ENCODE data around the gene PRKAR2B. TPM values are rescaled to one million over a fixed set of nuclear protein-coding genes. Genes with fewer than 3 reads are reported as not detected.

Gene PRKAR2B
- polyA plus RNA-seq, 1 of the 3 experiments (the other 2 are of a cell fraction): 17.3 TPM

- H3K79me2 ChIP-seq (ENCODE audit: insufficient read depth): no peaks in the 10 kb centered on the region
- H3K9me2 ChIP-seq: no peaks in the 10 kb centered on the region
- H3K4me3 ChIP-seq (ENCODE audit: low read depth in 2 of 2, low read length in 1 of 2): no peak overlapping the region
- TF ChIP-seq SIN3A (IDR thresholded peaks at IDR 0.05; ENCODE audit: borderline replicate concordance, low read depth, low read length): no peak
- no peak for TF ChIP-seq EP300 (IDR thresholded peaks at IDR 0.05; ENCODE audit: borderline replicate concordance in 1 of 2, low read depth in 1 of 2, low read length in 1 of 2)
- no peak for TF ChIP-seq SMC3 (IDR thresholded peaks at IDR 0.05; ENCODE audit: low read depth, low read length)
- no peak for TF ChIP-seq ELF1 (IDR thresholded peaks at IDR 0.05)
- no peak for TF ChIP-seq CHD2 (IDR thresholded peaks at IDR 0.05; ENCODE audit: low read length, partially characterized antibody)
- no peak for TF ChIP-seq NFIC (IDR thresholded peaks at IDR 0.05; ENCODE audit: borderline replicate concordance)
- no peak for TF ChIP-seq FOXJ3 (CRISPR knock-in tag; IDR thresholded peaks at IDR 0.05)
- TF ChIP-seq GABPA (IDR thresholded peaks at IDR 0.05; ENCODE audit: low read depth): no peak
- TF ChIP-seq NRF1 (IDR thresholded peaks at IDR 0.05; ENCODE audit: low read depth, low read length): no peak
- no peak for TF ChIP-seq MEF2A (IDR thresholded peaks at IDR 0.05; ENCODE audit: borderline replicate concordance, low read depth)
- no peak for TF ChIP-seq RFX5 (IDR thresholded peaks at IDR 0.05; ENCODE audit: low read length)
- DNase-seq: no peak
- no peak overlapping the region for H3K27ac ChIP-seq (ENCODE audit: low read depth in 2 of 2, low read length in 1 of 2)
- H3K4me2 ChIP-seq: no peak overlapping the region
- CTCF ChIA-PET: interaction anchor here (0.7 to 1.0 kb wide), 4 partner anchors 8 to 78 kb away, joined by 3 to 4 read pairs (median 3); no protein-coding TSS in a partner anchor
- WGBS (ENCODE audit: low lambda C conversion rate): 75% methylated on average over 2 of the region's 2 CpGs
- H3F3A ChIP-seq (replicated peaks; ENCODE audit: insufficient read depth): peaks cover 26% of the 10 kb centered on the region
- H3K4me1 ChIP-seq (ENCODE audit: control insufficient read depth in 1 of 2, insufficient read depth in 2 of 2, low read depth in 1 of 2, low read length in 1 of 2): peaks cover 0 to 6% of the 10 kb centered on the region in 2 experiments; a peak in 1 of 4 replicates
- POLR2A ChIA-PET: no interaction called here
- no peaks in the 10 kb centered on the region for H3K27me3 ChIP-seq (ENCODE audit: insufficient read depth)
- H4K20me1 ChIP-seq (ENCODE audit: insufficient read depth): no peaks in the 10 kb centered on the region
- no peak overlapping the region for H3K9ac ChIP-seq
- peaks cover 13% of the 10 kb centered on the region for H3K9me3 ChIP-seq
- H2AFZ ChIP-seq (ENCODE audit: low read depth): no peak overlapping the region
- H3K36me3 ChIP-seq (replicated peaks in 1 of 2; ENCODE audit: control insufficient read depth in 1 of 2, insufficient read depth in 2 of 2, low read length in 1 of 2): no peaks in the 10 kb centered on the region
These were observed 5.2 kb upstream of the PRKAR2B start for GRCh38 chr7:107039199-107039900.

DNA sequence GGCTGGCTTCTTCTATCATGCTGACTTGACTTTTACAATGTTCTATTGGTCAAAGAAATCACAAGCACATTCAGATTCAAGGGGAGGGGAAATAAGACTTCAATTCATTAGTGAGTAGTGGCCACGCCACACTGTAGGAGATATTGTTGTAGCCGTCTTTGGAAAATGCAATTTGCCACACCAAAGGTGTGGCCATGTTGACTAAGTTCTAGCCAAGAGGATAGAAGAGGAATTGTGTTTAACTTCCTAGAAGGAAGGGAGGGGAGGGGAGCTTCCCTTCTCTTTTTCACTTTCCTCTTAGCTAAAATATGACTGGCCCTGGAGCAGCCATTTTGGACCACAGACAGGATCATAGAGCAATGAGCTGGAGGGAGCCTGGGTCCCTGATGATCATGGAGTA is 3.4 kb upstream of the PRKAR2B start:
- Histone ChIP-seq H3K9ac (no peak overlapping the region), H3K36me3 (replicated peaks in 1 of 2; ENCODE audit: control insufficient read depth in 1 of 2, insufficient read depth in 2 of 2, low read length in 1 of 2) (no peaks in the 10 kb centered on the region), H3K9me3 (peaks cover 13% of the 10 kb centered on the region), H3K27me3 (ENCODE audit: insufficient read depth) (no peaks in the 10 kb centered on the region), H3K27ac (ENCODE audit: low read depth in 2 of 2, low read length in 1 of 2) (no peak overlapping the region), H3K9me2 (no peaks in the 10 kb centered on the region), H3K4me1 (ENCODE audit: control insufficient read depth in 1 of 2, insufficient read depth in 2 of 2, low read depth in 1 of 2, low read length in 1 of 2) (peaks cover 0 to 9% of the 10 kb centered on the region in 2 experiments; a peak in 2 of 4 replicates), H2AFZ (ENCODE audit: low read depth) (no peak overlapping the region), H3K79me2 (ENCODE audit: insufficient read depth) (peaks cover 9% of the 10 kb centered on the region), H3K4me3 (ENCODE audit: low read depth in 2 of 2, low read length in 1 of 2) (no peak overlapping the region), H3K4me2 (no peak overlapping the region), H4K20me1 (ENCODE audit: insufficient read depth) (no peaks in the 10 kb centered on the region), H3F3A (replicated peaks; ENCODE audit: insufficient read depth) (peaks cover 19% of the 10 kb centered on the region)
- CTCF ChIA-PET: no interaction called here
- WGBS (ENCODE audit: low lambda C conversion rate): 98% methylated on average over 2 of the region's 2 CpGs
- TF ChIP-seq, protein P1, sequence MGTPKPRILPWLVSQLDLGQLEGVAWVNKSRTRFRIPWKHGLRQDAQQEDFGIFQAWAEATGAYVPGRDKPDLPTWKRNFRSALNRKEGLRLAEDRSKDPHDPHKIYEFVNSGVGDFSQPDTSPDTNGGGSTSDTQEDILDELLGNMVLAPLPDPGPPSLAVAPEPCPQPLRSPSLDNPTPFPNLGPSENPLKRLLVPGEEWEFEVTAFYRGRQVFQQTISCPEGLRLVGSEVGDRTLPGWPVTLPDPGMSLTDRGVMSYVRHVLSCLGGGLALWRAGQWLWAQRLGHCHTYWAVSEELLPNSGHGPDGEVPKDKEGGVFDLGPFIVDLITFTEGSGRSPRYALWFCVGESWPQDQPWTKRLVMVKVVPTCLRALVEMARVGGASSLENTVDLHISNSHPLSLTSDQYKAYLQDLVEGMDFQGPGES (IDR thresholded peaks at IDR 0.05; ENCODE audit: low read depth, low read length): no peak
- TF ChIP-seq GATA2 (CRISPR knock-in tag; IDR thresholded peaks at IDR 0.05): no peak
- TF ChIP-seq, protein P2, sequence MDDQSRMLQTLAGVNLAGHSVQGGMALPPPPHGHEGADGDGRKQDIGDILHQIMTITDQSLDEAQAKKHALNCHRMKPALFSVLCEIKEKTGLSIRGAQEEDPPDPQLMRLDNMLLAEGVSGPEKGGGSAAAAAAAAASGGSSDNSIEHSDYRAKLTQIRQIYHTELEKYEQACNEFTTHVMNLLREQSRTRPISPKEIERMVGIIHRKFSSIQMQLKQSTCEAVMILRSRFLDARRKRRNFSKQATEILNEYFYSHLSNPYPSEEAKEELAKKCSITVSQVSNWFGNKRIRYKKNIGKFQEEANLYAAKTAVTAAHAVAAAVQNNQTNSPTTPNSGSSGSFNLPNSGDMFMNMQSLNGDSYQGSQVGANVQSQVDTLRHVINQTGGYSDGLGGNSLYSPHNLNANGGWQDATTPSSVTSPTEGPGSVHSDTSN (IDR thresholded peaks at IDR 0.05): no peak
- TF ChIP-seq, protein P3, sequence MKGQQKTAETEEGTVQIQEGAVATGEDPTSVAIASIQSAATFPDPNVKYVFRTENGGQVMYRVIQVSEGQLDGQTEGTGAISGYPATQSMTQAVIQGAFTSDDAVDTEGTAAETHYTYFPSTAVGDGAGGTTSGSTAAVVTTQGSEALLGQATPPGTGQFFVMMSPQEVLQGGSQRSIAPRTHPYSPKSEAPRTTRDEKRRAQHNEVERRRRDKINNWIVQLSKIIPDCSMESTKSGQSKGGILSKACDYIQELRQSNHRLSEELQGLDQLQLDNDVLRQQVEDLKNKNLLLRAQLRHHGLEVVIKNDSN (IDR thresholded peaks at IDR 0.05; ENCODE audit: borderline replicate concordance, low read depth): no peak
- TF ChIP-seq CHD2 (IDR thresholded peaks at IDR 0.05; ENCODE audit: low read length, partially characterized antibody): no peak
- TF ChIP-seq JUND (IDR thresholded peaks at IDR 0.05): no peak
- TF ChIP-seq EZH2phosphoT487 (IDR thresholded peaks at IDR 0.05; ENCODE audit: borderline replicate concordance, low read depth): no peak
- TF ChIP-seq SMC3 (IDR thresholded peaks at IDR 0.05; ENCODE audit: low read depth, low read length): no peak
- no peak for TF ChIP-seq CTCF (IDR thresholded peaks at IDR 0.05)
- TF ChIP-seq YY1 (IDR thresholded peaks at IDR 0.05; ENCODE audit: low read depth): no peak
- TF ChIP-seq SIN3A (IDR thresholded peaks at IDR 0.05; ENCODE audit: borderline replicate concordance, low read depth, low read length): no peak
- no peak for TF ChIP-seq FOXJ3 (CRISPR knock-in tag; IDR thresholded peaks at IDR 0.05)
- DNase-seq: no peak
- POLR2A ChIA-PET: no interaction called here

Data from SK-N-SH (cell line).